NOMO-1 treated with DMSO at 0.1 percent for 48 hours (cell line): ENCODE data around the gene FSD1L.
A peak's percentile ranks its signal among the peaks of the same experiment; 100 is the strongest.
"Not testable (repeated sequence)": the region's sequence is repeated elsewhere in the genome, so short reads cannot be mapped to it uniquely, and the experiment has no call there.

Experiments used
- DNase-seq: peaks from one replicate; lab custom pipeline; 2025; ENCODE audit not compliant: unreplicated experiment; lab: John Stamatoyannopoulos, UW

The FSD1L gene

DNA sequence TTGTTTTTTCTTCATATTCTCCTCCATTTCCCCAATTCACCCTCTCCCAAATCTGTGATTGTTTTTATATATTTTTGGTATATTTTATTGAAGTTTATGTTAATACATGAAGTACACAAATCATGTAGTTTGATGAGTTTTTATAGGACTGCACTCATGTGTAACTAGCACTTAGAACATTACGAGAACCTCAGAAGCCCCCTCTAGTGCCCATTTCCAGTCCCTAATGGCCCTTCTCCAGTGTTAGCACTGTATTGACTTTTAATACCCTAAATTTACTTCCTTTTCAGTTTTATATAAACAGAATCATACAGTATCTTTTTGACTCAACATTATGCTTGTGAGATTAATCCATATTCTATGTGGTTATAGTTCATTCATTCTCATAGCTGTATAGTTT, 91.6 kb downstream of the FSD1L start:
- no peak for DNase-seq

DNA sequence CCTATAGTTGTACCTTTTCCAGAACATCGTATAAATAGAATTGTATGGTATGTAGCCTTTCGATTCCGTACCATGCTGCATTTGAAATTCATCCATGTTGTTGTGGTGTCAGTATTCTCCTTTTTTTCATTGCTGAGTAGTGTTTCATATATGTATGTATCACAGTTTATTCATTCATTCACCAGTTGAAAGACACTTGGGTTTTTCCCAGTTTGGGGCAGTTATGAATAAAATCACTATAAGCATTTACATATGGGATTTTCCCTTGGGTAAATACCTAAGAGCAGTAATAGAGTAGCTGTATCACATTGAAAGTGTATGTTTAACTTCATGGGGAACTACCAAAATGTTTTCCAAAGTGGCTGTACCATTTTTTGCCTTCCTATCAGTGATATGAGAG, 94.0 kb downstream of the FSD1L start:
- DNase-seq = no peak

DNA sequence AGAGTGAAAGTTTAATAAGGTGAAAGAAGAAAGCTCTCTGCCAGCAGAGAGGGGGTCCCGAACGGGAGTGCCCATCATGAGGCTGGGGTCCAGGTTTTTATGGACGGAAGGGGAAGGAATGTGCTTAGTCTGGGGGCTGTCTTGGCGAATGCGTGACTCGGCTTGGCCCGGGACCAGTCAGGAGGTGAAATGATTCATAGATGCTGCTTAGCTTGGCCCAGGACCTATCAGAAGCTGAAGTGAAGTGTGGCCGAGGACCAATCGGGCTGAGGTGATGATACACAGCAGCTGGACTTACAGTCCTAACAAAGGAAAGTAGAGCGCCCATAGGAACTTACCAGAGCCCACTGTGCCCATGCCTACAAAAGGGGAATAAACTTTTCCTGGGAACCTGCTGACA, 106.2 kb downstream of the FSD1L start:
- no peak for DNase-seq

DNA sequence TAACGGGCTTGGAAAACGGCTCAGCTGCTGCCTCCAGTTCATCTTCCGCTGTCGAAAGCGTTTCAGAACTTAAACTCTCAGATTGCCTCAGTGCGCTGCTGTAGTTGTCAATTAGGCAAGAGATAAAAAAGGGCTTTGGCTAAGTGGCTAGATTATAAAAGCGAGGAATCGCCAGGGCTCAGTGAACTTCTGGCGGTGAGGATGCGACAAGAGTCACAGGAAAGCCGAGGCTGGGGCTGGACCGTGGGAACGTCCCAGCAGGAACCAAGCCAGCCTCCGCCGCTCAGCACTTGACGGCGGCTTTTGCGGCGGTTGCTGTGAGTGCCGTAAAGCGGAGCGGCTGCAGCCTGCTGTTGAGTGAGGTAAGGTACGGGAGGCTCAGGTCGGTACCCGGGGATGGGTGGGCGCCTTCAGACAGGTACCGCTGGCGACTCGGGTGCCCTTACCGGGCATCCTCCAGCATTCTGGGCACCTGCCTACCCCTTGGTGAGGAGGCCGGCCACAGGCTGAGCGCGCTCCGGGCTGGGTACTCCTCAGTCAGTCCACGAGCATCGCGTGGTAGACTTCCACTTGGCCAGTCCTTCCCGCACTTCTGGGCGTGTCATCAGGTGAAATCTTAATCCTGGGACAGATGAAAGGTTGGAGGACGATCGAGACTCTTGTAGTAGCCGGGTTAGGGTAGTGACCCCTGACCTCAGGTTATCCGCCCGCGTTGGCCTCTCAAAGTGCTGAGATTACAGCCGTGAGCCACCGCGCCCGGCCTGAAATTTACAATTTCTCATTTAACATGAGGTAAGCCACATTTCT, 110.2 kb downstream of the FSD1L start, which contains the start of gene FKTN:
Gene FKTN (plus strand): TSS at position 328 of the 807 bp plus-strand sequence. CDS start 16,902 bp downstream, outside the sequence.
- DNase-seq = peak; percentile 73

DNA sequence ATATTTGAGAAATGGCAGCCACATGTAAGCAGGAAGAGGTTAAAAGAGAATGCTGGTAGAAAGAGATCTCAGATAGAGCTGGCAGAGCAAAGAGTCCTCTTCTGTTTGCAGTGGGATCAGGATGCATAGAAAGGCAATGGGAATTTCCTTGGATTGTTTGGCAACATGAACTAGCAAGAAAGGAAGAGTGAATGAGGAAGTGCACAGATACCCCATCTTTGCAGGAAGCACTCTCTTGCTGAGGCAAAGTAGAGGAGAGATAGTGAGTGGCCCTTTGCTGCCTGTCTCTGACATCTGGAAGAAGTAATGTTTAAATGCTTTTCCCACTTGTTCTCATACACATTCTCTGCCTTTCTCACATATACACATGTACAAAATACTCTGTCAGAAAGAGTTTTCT, 124.6 kb downstream of the FSD1L start:
- DNase-seq = no peak

DNA sequence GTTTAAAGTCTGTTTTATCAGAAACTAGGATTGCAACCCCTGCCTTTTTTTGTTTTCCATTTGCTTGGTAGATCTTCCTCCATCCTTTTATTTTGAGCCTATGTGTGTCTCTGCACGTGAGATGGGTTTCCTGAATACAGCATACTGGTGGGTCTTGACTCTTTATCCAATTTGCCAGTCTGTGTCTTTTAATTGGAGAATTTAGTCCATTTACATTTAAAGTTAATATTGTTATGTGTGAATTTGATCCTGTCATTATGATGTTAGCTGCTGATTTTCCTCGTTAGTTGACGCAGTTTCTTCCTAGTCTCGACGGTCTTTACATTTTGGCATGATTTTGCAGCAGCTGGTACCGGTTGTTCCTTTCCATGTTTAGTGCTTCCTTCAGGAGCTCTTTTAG, 132.1 kb downstream of the FSD1L start:
- not testable (repeated sequence) for DNase-seq

DNA sequence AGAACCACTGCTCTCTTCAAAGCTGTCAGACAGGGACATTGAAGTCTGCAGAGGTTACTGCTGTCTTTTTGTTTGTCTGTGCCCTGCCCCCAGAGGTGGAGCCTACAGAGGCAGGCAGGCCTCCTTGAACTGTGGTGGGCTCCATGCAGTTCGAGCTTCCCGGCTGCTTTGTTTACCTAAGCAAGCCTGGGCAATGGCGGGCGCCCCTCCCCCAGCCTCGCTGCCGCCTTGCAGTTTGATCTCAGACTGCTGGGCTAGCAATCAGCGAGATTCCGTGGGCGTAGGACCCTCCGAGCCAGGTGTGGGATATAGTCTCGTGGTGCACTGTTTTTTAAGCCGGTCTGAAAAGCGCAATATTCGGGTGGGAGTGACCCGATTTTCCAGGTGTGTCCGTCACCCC, 133.7 kb downstream of the FSD1L start:
- DNase-seq = not testable (repeated sequence)

DNA sequence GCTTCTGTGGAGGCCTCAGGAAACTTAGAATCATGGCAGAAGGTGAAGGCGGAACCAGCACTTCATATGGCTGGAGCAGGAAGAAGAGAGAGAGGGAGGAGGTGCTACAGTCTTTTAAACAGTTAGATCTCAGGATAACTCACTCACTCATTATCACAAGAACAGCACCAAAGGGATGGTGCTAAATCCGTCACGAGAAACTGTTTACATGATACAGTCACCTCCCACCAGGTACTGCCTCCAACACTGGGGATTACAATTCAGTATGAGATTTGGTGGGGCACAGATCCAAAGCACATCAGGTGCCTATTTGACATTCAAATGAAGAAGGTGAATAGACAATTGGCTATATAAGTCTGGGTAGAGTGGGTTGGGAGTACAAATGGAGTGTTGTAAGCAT, 145.3 kb downstream of the FSD1L start:
- no peak for DNase-seq
